GM12878 (cell line): Measurements from ENCODE around the gene KIF24. TPM values are rescaled to one million over a fixed set of nuclear protein-coding genes. Genes with fewer than 3 reads are reported as not detected.

Source experiments
- ATAC-seq: fragments of 200-7000 bp; cut with Tn5 transposase; 3 replicates; pipeline ENCODE4 v1.9.1; 2020; ENCODE audit warnings: mild to moderate bottlenecking, moderate library complexity
- BruUV-seq: library from RNA; stranded (reverse); fragments of 400-500 nt; replicated peaks from 2 replicates; lab custom pipeline; 2021; lab: Mats Ljungman, UMichigan
- CTCF ChIA-PET: fragments of 300-600 bp; sonication (Branson Sonifier 250); formaldehyde crosslinking; extraction: SDS; loops from one replicate; lab custom pipeline; 2021; ENCODE audit warnings: inconsistent platforms; lab: Yijun Ruan, JAX
- POLR2A ChIA-PET: fragments of 350-600 bp; formaldehyde crosslinking; extraction: SDS; loops from one replicate; lab custom pipeline; 2021; ENCODE audit warnings: inconsistent platforms; lab: Charles Lee
- RAD21 ChIA-PET: fragments of 300-600 bp; sonication (Branson Sonifier 250); formaldehyde crosslinking; loops from one replicate; lab custom pipeline; 2023; ENCODE audit warnings: antibody characterized with exemption; ENCODE audit not compliant: unreplicated experiment; lab: Charles Lee
- SMC1A ChIA-PET: fragments of 300-600 bp; sonication (Branson Sonifier 250); formaldehyde crosslinking; loops from one replicate; lab custom pipeline; 2023; ENCODE audit not compliant: unreplicated experiment, uncharacterized antibody; lab: Charles Lee
- DNase-seq: peaks from one replicate; pipeline ENCODE4 v3.0.0-alpha.2; 2011; ENCODE audit warnings: low read depth, low spot score
- FAIRE-seq: peaks from 3 replicates; lab custom pipeline; 2011; peaks lifted over from hg19 to GRCh38; lab: Jason Lieb, UNC
- H2AFZ ChIP-seq: 2 replicates; pipeline ENCODE4 v1.6.0; 2011; ENCODE audit warnings: low read depth, low read length, control low read depth; ENCODE audit not compliant: control insufficient read depth
- H3K27ac ChIP-seq: 2 replicates; pipeline ENCODE4 v1.5.1; 2011; ENCODE audit warnings: control low read depth; ENCODE audit not compliant: control insufficient read depth, insufficient read depth
- H3K27me3 ChIP-seq, 2 experiments: replicated peaks in 1 of 2; 2 replicates each; pipeline versions ENCODE4 v1.6.0 to v1.6.1; 2011; ENCODE audit warnings: low read length in 1 of 2; ENCODE audit not compliant: control insufficient read depth in 2 of 2, insufficient read depth in 2 of 2
- H3K36me3 ChIP-seq, 2 experiments: 2 replicates each; pipeline ENCODE4 v1.5.1; 2011; ENCODE audit warnings: low read length in 1 of 2; ENCODE audit not compliant: control insufficient read depth in 2 of 2, insufficient read depth in 2 of 2
- H3K4me1 ChIP-seq: 2 replicates; pipeline ENCODE4 v1.6.1; 2011; ENCODE audit warnings: mild to moderate bottlenecking, low read length, moderate library complexity, mixed read lengths; ENCODE audit not compliant: control insufficient read depth, insufficient read depth
- H3K4me2 ChIP-seq: 2 replicates; pipeline ENCODE4 v1.6.0; 2011; ENCODE audit warnings: control low read depth; ENCODE audit not compliant: control insufficient read depth, insufficient read depth
- H3K4me3 ChIP-seq: fragments of 200-600 bp; sonication (generic); 2 replicates; pipeline ENCODE4 v1.5.1; 2016
- H3K79me2 ChIP-seq: 2 replicates; pipeline ENCODE4 v1.6.0; 2011; ENCODE audit warnings: low read length; ENCODE audit not compliant: control insufficient read depth, insufficient read depth
- H3K9ac ChIP-seq: 2 replicates; pipeline ENCODE4 v1.8.0; 2011; ENCODE audit warnings: low read length, control low read depth, mixed read lengths; ENCODE audit not compliant: control insufficient read depth, insufficient read depth
- H3K9me3 ChIP-seq: replicated peaks from 3 replicates; pipeline ENCODE4 v1.5.1; 2011; ENCODE audit warnings: mild to moderate bottlenecking, low read length; ENCODE audit not compliant: control insufficient read depth, insufficient read depth
- H4K20me1 ChIP-seq: 2 replicates; pipeline ENCODE4 v1.6.0; 2011; ENCODE audit not compliant: control insufficient read depth, insufficient read depth
- CEBPB ChIP-seq, 2 experiments: fragments of 150-350 bp in 1 of 2; IDR thresholded peaks; 2 replicates each; pipeline ENCODE4 v1.6.1; 2012 to 2014; ENCODE audit warnings: low read depth in 2 of 2, low read length in 2 of 2, borderline replicate concordance in 1 of 2, inconsistent platforms in 1 of 2
- GATAD2B ChIP-seq: fragments of 450-650 bp; conservative IDR thresholded peaks from 2 replicates; pipeline ENCODE4 v1.6.1; 2017; ENCODE audit warnings: low read depth, mild to moderate bottlenecking, moderate library complexity
- IKZF1 ChIP-seq: fragments of 450-650 bp; conservative IDR thresholded peaks from 2 replicates; pipeline ENCODE4 v1.6.1; 2017; ENCODE audit warnings: antibody characterized with exemption, mild to moderate bottlenecking
- SMC3 ChIP-seq: IDR thresholded peaks from 2 replicates; pipeline ENCODE4 v1.6.1; 2011; ENCODE audit warnings: low read length, improper control_type of control experiment, borderline replicate concordance
- TCF12 ChIP-seq: IDR thresholded peaks from 2 replicates; pipeline ENCODE4 v1.6.1; 2011; ENCODE audit warnings: low read depth, mild to moderate bottlenecking, low read length
- WGBS: methylation state at CpG from one replicate; pipeline ENCODE4 v1.1.6; 2016; ENCODE audit warnings: low lambda C conversion rate; ENCODE audit not compliant: insufficient replicate concordance, insufficient coverage; ENCODE audit errors: missing lambda C conversion rate; 5-methylcytosine and 5-hydroxymethylcytosine counted together
- in situ Hi-C: fragments of 300-500 bp; cut with MboI; formaldehyde crosslinking; loops from 9 replicates; pipeline ENCODE4 v1.14.3; 2018; ENCODE audit warnings: mixed read lengths
- intact Hi-C: fragments of 100-400 bp; cut with micrococcal nuclease; formaldehyde crosslinking; loops from one replicate; pipeline ENCODE4 v1.14.2; 2022; ENCODE audit not compliant: unreplicated experiment
- polyA plus RNA-seq, 11 experiments: library from polyadenylated mRNA; depleted of rRNA in 4 of 11; unstranded in 6 of 11; stranded (reverse) in 5 of 11; fragments of >200 nt; fragmentation: Nextera tagmentation in 4 of 11; fragmentation: Illumina TruSeq in 1 of 11; extraction: Ambion mirVana in 4 of 11; extraction: Trizol in 1 of 11; gene quantifications; 1 replicate in 1 of 11; 2 replicates in 10 of 11; pipeline versions ENCODE4 v1.2.1 to v1.2.3, GENCODE V29; 2011 to 2016; ENCODE audit warnings: inconsistent platforms in 2 of 11, missing spikeins in 2 of 11, low read depth in 1 of 11
- total RNA-seq, 4 experiments: library from RNA; depleted of rRNA in 3 of 4; stranded (reverse); fragments of >200 nt in 3 of 4; fragmentation: Illumina TruSeq in 1 of 4; extraction: Trizol in 1 of 4; gene quantifications; 2 replicates each; pipeline versions ENCODE4 v1.2.1 to v1.2.3, GENCODE V29; 2013 to 2021
- TF ChIP-seq, protein P1 (sequence below): IDR thresholded peaks from 2 replicates; pipeline ENCODE4 v1.6.1; 2011; ENCODE audit warnings: borderline replicate concordance, low read depth, mild to moderate bottlenecking, moderate library complexity, mixed read lengths, low read length; ENCODE audit not compliant: insufficient read depth; ENCODE audit errors: extremely low read length

The KIF24 gene
- total and polyA plus RNA-seq, 10 of the 15 experiments (the other 5 are each of a cell fraction or from before 2014, with no cell fraction given): 0.58 to 6.7 (median 5.3) TPM

DNA sequence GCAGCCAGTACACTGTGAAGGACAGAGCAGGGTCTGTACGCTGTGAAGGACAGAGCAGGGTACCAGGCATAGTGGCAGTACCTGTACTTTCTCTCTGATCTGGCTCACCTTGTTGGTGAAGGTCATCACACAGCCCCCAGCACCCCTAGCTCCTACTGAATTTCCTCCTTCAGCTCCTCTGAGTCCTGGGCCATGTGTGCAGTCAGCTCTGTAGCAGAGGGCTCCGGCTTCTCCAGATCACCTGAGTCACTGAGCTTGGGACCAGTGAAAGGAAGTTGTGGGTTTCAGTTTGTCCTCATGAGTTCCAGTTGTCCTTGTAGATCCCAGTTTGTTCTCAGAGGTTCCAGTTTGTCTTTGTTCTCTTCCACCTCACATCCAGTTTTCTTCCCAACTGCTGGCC, 5.8 kb upstream of the KIF24 start:
- in situ Hi-C loops (no loop called here), intact Hi-C loops (loop anchor here (5.0 kb wide), 1 partner anchor 267 kb away; no protein-coding TSS in a partner anchor)
- H3K9me3 ChIP-seq: no peaks in the 10 kb centered on the region
- DNase-seq (no peak), FAIRE-seq (no peak), ATAC-seq (no peak)
- H3K79me2 ChIP-seq: peaks cover 2% of the 10 kb centered on the region
- no peak overlapping the region for H3K4me3 ChIP-seq
- H3K27ac ChIP-seq: no peak overlapping the region
- ChIA-PET SMC1A (interaction anchor here (1.0 to 6.4 kb wide), 2 partner anchors 42 to 261 kb away, joined by 3 to 73 read pairs; partner anchors contain the start of gene MYORG), CTCF (interaction anchor here (0.9 to 8.1 kb wide), 7 partner anchors 12 to 260 kb away, joined by 3 to 134 read pairs (median 4); partner anchors contain the start of gene MYORG), RAD21 (interaction anchor here (1.8 kb wide), 1 partner anchor 44 kb away, joined by 6 read pairs; no protein-coding TSS in a partner anchor), POLR2A (interaction anchor here (0.6 to 1.1 kb wide), 2 partner anchors 9 to 304 kb away, joined by 3 read pairs; no protein-coding TSS in a partner anchor)
- no peak overlapping the region for H2AFZ ChIP-seq
- no peaks in the 10 kb centered on the region; the same call in 1 of the 2 replicates for H3K4me1 ChIP-seq
- H3K36me3 ChIP-seq: peaks cover 3 to 11% of the 10 kb centered on the region in 2 experiments; a peak in 3 of 4 replicates
- TF ChIP-seq TCF12: no peak
- no peak for TF ChIP-seq IKZF1
- no peak for TF ChIP-seq CEBPB (IDR thresholded peaks at IDR 0.05; ENCODE audit: borderline replicate concordance in 1 of 2, low read depth in 2 of 2, low read length in 2 of 2)
- TF ChIP-seq, protein P1, sequence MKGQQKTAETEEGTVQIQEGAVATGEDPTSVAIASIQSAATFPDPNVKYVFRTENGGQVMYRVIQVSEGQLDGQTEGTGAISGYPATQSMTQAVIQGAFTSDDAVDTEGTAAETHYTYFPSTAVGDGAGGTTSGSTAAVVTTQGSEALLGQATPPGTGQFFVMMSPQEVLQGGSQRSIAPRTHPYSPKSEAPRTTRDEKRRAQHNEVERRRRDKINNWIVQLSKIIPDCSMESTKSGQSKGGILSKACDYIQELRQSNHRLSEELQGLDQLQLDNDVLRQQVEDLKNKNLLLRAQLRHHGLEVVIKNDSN: no peak
- TF ChIP-seq SMC3: no peak
- TF ChIP-seq GATAD2B: no peak
- H3K27me3 ChIP-seq: no peaks in the 10 kb centered on the region
- no peak overlapping the region for H3K4me2 ChIP-seq
- H4K20me1 ChIP-seq: no peaks in the 10 kb centered on the region
- WGBS: 100% methylated on average over 2 of the region's 2 CpGs
- no TSS peak for BruUV-seq
- no peak overlapping the region for H3K9ac ChIP-seq
